SK-N-SH (cell line): Measurements from ENCODE around the gene ECI1.

Experiments used
- CHD2 ChIP-seq: fragments of 150-350 bp; IDR thresholded peaks from 2 replicates; pipeline ENCODE4 v1.6.1; 2018; ENCODE audit warnings: low read length; ENCODE audit not compliant: partially characterized antibody
- CTCF ChIP-seq: fragments of 200-600 bp; sonication (generic); IDR thresholded peaks from 2 replicates; pipeline ENCODE4 v1.6.1; 2017; ENCODE audit warnings: antibody characterized with exemption, mild to moderate bottlenecking, moderate library complexity
- EZH2phosphoT487 ChIP-seq: fragments of 200-600 bp; sonication (generic); IDR thresholded peaks from 2 replicates; pipeline ENCODE4 v1.6.1; 2017; ENCODE audit warnings: low read depth, mixed run types, mild to moderate bottlenecking, antibody characterized with exemption, moderate library complexity, borderline replicate concordance
- RXRA ChIP-seq: IDR thresholded peaks from 2 replicates; pipeline ENCODE4 v1.4.0; 2012; ENCODE audit warnings: low read depth, mild to moderate bottlenecking, borderline replicate concordance
- SMC3 ChIP-seq: IDR thresholded peaks from 2 replicates; pipeline ENCODE4 v1.6.1; 2012; ENCODE audit warnings: low read depth, low read length, improper control_type of control experiment
- TF ChIP-seq, protein P1 (sequence below): IDR thresholded peaks from 2 replicates; pipeline ENCODE4 v1.4.0; 2012; ENCODE audit warnings: low read depth

GRCh38 chr16:2190002-2190658 is 61.3 kb downstream of the ECI1 start:
- TF ChIP-seq RXRA (no peak), EZH2phosphoT487 (no peak), CTCF (no peak), SMC3 (no peak), CHD2 (no peak)
- TF ChIP-seq, protein P1, sequence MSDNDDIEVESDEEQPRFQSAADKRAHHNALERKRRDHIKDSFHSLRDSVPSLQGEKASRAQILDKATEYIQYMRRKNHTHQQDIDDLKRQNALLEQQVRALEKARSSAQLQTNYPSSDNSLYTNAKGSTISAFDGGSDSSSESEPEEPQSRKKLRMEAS = no peak
